ENCODE measurements around the gene TOX3.

TOX3 gene

GRCh38 chr16:52441886-52442285 is 105.1 kb downstream of the TOX3 start:
- no peak for DNase-seq

- no peak for DNase-seq
Observed at GRCh38 chr16:52440248-52440647, 106.7 kb downstream of the TOX3 start.

DNA sequence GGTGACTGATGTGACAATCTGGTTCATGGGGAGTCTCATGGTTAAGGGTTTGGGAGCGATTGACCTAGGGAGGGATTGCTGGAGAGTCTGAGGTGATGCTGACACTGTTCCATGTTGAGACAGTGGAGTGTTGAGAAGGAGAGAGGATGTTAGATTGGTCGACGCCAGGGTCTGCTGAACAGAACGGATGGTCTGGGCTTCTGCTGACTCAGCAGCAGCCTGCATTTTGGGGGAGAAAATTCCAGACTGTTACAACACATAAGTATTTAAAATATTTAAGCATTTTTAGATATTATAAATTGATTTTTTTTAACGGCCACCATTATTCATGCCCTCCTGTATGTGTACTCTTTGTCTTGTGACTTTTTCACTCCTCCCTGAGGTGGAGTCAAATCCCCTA is 107.2 kb downstream of the TOX3 start:
- no peak for DNase-seq

GRCh38 chr16:52439171-52439701 is 107.7 kb downstream of the TOX3 start:
- no peak for DNase-seq

DNA sequence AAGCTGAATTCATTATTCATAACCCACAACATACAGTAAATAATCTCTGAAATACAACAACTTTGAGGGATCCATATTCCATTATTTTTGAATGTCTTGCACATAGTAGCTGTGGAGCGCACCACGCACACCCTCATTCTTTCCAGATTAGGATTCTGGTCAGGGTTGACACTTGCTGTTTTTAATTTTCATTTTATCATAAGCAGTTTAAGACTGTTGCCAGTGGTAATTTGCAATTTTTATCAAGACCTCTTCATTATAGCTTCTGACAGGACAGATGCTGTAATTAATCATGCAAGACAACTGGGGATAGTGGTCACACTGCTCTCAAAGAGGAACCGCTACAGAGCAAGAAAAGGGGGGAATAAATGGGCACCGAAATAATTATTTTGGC is 109.7 kb downstream of the TOX3 start:
- DNase-seq = no peak

DNA sequence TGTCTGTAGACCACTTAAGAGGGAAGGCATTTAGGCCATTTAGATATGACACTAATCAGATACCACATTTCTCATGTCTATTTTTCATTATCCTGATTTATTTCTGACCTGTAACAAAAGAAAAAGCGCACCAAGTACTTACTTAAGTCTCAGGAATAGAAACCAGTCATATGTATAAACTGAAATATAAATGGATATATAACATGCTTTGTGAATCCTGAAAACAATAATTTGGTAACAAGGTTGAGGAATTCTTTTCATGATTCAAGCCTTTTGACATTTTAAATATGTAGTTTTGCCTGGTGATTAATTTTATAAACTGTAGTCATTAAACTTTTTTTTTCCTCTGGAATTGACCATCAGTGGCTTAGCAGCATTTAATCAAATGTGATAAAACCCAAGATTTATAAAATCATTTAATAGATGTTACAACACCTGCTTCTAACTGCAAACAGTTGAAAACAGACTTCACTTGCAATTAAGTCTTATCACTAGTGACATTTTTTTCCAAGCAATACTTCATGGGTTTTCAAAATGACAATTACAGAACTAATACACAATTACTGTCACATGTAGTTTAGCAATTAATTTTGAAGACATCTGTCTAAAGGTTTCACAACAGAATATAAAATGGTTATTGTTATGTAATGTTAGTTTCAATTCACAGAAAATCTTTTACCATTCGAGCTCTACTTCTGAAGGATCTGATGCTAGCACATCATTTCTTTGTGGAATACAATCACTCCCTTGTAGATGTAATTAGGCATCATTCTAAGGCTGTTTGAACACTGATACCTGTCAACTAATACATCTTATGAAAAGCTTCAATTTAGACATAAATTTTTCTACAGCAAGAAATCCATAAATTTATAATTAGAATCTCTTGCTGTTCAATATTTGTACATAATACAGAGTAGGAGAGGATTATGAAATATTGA is 110.3 kb downstream of the TOX3 start:
- no peak for DNase-seq

GRCh38 chr16:52434224-52434623 is 112.7 kb downstream of the TOX3 start:
- DNase-seq = no peak

DNA sequence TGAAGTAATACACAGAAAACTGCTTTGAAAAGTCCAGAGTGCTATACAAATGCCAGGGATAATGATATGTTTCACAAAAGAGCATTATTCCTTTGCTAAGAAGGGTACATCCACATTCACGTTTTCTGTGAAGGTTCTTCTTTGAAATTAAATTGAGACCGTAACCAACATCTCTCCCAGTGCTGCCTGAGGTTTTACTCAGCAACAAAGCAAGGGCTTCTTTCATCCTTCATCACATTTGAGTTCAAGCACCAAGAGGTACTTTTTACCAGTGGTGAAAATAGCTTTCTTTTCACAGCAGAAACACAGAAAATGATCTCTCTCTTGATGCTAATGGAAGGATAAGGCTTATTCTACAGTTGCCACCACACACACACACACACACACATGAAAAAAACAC is 113.3 kb downstream of the TOX3 start:
- DNase-seq = no peak

DNA sequence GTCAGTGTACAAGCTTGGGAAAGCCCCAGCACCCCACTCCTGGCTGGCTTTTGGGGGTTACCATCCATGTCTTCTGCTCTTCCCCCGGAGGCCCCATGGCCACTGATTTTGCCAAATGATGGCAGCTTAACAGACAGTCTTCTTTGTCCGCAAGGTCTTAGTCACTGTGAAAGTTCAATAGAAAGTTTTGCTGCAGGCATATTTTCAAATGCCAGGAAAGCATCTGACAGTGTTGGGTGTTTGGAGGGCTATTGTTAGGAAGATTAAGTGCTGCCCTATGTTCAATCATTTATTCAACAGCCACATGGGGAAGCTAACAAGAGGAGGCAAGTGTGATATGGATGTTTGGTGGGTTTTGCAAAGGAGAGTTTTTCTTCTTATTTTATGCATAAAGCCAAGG is 122.4 kb downstream of the TOX3 start:
- no peak for DNase-seq

- DNase-seq = no peak
Observed at GRCh38 chr16:52422307-52422706, 124.6 kb downstream of the TOX3 start.

- DNase-seq = no peak
Observed at GRCh38 chr16:52418201-52418600, 128.7 kb downstream of the TOX3 start.

DNA sequence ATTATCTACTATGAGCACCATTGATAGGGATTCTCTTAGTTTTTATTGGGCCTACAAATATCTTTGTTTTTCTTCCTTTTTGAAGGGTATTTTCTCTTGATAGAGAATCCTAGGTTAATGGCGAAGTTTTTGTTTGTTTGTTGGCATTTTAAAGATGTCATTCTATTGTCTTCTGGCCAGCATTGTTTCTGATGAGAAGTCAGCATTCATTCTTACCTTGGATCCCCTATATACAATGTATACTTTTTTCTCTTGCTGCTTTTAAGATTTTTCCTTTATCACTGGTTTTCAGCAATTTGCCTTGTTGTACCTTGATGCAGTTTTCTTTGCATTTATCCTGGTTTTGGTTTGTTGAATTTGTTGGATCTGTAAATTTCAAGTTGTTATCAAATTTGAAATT is 130.1 kb downstream of the TOX3 start:
- no peak for DNase-seq

DNA sequence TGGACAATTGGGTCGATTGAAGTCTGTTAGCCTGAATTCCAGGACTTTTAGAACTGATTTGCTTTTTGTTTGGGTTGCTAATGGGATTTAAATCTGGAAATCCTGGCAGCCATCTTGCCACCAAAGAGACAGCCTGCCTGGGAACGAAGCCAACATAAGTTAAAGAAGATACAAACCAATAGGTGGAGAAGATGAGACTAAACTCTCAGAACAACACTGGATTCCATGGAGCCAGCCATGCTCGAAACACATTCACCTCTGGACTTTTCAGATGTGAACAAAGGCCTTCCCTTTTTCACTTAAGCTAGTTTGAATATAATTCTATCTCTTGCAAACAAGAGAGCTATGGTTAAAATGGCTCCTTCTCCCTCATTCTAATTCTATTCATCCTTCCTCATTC is 135.9 kb downstream of the TOX3 start:
- no peak for DNase-seq

DNA sequence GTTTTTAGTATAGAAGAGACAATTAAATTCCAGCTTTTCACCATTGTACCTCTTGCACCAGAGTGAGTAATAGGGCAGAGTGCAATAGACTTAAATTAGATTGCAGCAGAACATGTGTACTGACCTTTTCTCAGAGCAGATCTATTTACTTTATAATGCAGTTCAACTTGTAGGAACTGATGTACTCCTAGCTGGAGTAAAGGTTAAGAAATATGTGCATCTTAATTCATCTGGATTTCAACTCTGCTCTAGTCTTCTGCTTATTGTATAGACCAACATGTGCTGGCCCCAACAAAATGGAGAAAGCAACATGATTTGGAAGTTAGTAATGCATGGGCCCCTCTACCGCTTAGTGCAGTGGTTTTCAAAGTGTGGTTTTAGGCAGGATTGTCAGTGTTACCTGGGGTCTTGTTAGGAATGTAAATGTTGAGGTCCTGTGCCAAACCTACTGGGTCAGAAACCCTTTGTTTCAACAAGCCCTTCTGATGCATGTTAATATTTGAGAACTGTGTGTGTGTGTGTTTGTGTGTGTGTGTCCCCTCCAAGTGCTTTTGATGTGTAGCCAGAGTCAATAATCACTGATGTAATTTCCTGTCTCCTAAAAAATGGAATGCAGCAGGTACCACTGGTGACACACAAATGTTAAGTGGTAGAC is 138.6 kb downstream of the TOX3 start:
- DNase-seq = no peak

GRCh38 chr16:52407778-52408177 is 139.2 kb downstream of the TOX3 start:
- DNase-seq = no peak

DNA sequence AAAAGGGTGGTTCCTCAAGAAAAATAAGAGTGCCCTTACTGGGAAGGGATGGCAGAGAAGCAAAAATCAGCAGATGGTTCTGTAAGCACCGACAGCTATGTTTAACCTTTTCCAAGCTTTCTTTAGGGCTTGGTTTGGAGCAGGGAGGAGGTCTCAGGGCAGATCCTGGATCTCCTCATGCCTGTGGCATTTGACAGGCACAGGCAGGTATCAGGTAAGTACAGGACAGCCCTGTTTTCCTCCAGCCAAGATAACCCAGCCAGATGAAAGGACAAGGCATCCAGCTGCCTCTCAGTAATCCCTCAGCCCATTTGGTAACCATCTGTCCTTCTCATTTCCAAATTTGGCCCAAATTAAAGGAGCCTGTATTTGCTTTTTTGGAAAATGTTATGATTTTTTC is 141.5 kb downstream of the TOX3 start:
- DNase-seq = no peak

DNA sequence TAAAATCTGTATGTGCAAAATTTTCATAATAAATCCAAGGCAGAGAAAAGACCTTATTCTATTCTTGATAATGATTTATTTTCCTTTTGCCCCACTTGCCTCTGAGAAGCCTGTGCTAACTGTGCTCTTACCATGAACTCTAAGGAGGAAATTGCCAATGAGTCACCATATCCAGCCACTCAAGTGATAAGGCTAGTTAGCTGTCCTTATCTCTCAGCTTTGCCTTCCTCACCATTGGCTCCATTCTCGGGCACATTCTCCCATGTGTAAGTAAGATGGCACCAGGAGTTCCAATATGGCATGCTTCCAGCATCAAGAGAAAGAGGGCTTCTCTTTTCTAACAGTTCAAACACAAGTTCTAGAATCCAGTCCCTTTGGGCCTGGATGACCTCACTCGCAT is 142.4 kb downstream of the TOX3 start:
- no peak for DNase-seq

DNA sequence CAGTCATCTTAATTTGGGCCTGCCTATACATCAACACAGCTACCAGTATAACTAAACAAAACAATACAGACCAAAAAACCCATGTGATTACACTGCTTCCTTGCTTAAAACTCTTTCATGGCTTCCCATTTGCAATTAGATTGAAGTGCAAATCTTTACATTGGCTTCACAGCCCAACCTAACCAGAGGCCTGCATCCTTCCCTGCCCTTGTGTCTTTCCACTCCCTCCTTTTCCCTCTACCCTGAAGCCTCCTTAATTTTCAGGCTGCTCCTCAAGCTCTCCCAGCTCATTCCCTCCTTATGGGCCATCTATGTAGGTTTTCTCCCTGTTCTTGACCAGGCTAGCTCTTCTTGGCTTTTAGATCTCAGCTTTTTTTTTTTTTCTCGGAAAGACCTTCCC is 147.8 kb downstream of the TOX3 start:
- no peak for DNase-seq

DNA sequence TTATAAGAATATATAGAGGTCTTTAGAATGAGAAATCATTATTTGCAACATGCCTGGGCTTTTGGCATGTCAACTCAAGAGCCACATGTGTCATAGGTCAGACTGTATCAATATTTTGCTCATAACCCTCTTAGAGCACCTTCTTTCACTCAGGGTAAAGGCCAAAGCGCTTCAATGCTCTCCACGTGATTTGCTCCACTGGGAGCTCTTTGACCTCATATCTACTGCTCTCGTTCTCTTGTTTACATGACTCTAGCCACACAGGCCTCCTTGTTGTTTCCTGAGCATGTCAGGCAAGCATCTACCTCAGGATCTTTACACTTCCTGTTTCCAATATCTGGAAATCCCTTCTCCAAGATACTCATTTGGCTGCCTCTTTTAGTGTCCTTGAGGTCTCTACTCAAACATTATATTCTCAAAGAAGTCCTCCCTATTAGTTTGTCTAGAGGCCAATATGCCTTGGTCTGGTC is 148.4 kb downstream of the TOX3 start:
- no peak for DNase-seq

- DNase-seq = no peak
Observed at GRCh38 chr16:52398021-52398420, 148.9 kb downstream of the TOX3 start.

DNA sequence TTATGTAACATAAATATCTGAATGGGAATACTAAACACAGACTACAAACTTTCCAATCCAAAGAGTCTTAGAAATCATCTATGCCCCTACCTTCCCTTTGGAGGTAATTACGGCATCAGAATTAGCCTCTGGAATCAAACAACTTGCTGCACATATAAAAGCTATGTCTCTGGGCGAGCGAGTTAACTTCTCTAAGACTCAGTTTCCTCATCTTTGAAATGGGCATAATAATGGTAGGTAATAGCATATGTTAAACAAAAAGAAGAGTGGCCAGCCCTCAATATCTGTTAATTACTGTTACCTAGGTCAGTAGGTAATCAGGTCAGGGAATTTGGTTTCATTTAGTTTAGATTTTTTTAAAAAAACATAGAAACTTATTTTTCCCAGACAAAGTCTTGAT is 153.5 kb downstream of the TOX3 start:
- DNase-seq = no peak

DNA sequence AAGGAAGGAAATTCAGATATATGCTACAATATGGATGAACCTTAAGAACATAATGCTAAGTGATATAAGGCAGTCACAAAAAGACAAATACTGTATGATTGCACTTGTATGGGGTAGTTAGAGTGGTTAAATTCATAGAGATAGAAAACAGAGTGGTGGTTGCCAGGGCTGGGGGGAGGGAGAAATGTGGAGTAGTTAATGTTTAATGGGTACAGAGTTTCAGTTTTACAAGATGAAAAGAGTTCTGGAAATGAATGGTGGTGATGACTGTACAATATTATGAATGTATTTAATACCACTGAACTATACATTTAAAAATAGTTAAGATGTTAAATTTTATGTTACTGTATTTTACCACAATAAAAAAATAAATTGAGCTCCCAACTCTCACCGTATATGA is 157.9 kb downstream of the TOX3 start:
- no peak for DNase-seq
